GM19099 (cell line): Measurements from ENCODE around the gene CCDC174.

Source experiments
- POLR2A ChIP-seq: IDR thresholded peaks from 3 replicates; pipeline ENCODE4 v1.6.1; 2011; ENCODE audit warnings: low read depth; ENCODE audit not compliant: insufficient read length; ENCODE audit errors: extremely low read depth

Gene CCDC174

GRCh38 chr3:14651440-14652251 is at the start of gene CCDC174:
Gene CCDC174, plus strand, starts transcription at chr3:14651762. Its CDS starts 75 bp downstream, at chr3:14651837.
- TF ChIP-seq POLR2A, result peak; percentile 96

- no peak for TF ChIP-seq POLR2A
Observed at GRCh38 chr3:14602006-14602803, 49.4 kb upstream of the CCDC174 start.

- TF ChIP-seq POLR2A, result no peak
Observed at GRCh38 chr3:14602804-14603644, 48.5 kb upstream of the CCDC174 start.

GRCh38 chr3:14605067-14605466 is 46.5 kb upstream of the CCDC174 start:
- TF ChIP-seq POLR2A, result no peak

GRCh38 chr3:14605744-14606143 is 45.8 kb upstream of the CCDC174 start:
- TF ChIP-seq POLR2A, result no peak

- no peak for TF ChIP-seq POLR2A
Observed at GRCh38 chr3:14606669-14607339, 44.8 kb upstream of the CCDC174 start.

- TF ChIP-seq POLR2A, result no peak
Observed at GRCh38 chr3:14608298-14608697, 43.3 kb upstream of the CCDC174 start.

GRCh38 chr3:14609506-14609905 is 42.1 kb upstream of the CCDC174 start:
- no peak for TF ChIP-seq POLR2A

- no peak for TF ChIP-seq POLR2A
Observed at GRCh38 chr3:14609941-14610340, 41.6 kb upstream of the CCDC174 start.

- no peak for TF ChIP-seq POLR2A
Observed at GRCh38 chr3:14614189-14614588, 37.4 kb upstream of the CCDC174 start.

GRCh38 chr3:14614862-14615261 is 36.7 kb upstream of the CCDC174 start:
- TF ChIP-seq POLR2A, result no peak

- TF ChIP-seq POLR2A, result no peak
Observed at GRCh38 chr3:14616606-14617507, 34.7 kb upstream of the CCDC174 start.

GRCh38 chr3:14617508-14618023 is 34.0 kb upstream of the CCDC174 start:
- no peak for TF ChIP-seq POLR2A

- TF ChIP-seq POLR2A, result no peak
Observed at GRCh38 chr3:14619605-14620004, 32.0 kb upstream of the CCDC174 start.

GRCh38 chr3:14620512-14620911 is 31.1 kb upstream of the CCDC174 start:
- TF ChIP-seq POLR2A, result no peak
